ENCODE data around the gene REEP1. TPM values are rescaled to one million over a fixed set of nuclear protein-coding genes. Genes with fewer than 3 reads are reported as not detected.

REEP1 gene
- total RNA-seq, 1 experiment from 2014 or later, result 2.1 TPM

DNA sequence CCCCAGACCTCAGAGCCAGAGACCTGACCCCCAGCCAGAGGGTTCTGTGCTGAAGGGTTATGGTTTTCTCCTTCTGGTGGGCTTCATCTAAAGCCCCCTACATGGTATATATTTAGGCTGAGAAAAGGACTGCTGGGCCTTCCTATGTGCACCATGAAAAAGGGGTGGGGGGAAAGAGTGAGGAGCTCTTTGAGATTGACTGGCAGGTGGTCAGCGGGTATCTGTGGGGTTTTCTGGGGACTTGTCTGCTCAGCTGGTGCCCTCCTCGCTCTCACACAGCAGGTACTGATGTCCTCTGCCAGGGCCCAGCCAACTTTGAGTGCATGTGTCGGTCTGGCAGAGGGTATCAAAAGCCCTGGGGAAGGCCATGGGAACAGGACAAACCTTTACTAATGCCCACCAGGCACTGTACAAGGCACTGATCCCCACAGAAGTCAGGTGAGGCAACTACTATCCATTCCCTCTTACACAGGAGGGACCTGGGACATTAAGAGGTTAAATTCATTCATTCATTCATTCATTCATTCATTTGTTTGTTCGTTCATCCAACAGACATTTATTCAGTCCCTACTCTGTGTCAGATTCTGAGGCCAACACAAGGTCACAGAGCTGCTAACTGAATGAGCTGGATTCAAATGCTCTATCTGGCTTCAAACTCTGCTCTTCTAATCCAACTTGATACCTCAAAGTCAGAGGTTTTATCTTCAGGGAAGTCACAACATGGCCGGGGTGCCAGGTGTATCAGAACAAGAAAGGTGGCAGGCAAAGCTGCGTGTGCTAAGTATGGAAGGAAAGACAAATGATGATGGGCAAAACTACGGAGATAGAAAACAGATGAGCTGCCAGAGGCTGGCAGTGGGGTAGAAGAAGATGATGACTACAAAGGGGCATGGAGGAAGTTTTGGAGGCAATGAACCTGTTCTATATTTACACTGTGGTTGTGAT, 44.6 kb downstream of the REEP1 start:
- H3K36me3 ChIP-seq, result no peaks in the 10 kb centered on the region
- DNase-seq, result no peak
- H3K9me3 ChIP-seq (replicated peaks), result no peaks in the 10 kb centered on the region
- no peaks in the 10 kb centered on the region; the same call in 1 of the 2 replicates for H3K27me3 ChIP-seq
- H3K4me1 ChIP-seq, result no peaks in the 10 kb centered on the region
- no peak overlapping the region for H3K4me3 ChIP-seq
- no peak overlapping the region for H3K27ac ChIP-seq

DNA sequence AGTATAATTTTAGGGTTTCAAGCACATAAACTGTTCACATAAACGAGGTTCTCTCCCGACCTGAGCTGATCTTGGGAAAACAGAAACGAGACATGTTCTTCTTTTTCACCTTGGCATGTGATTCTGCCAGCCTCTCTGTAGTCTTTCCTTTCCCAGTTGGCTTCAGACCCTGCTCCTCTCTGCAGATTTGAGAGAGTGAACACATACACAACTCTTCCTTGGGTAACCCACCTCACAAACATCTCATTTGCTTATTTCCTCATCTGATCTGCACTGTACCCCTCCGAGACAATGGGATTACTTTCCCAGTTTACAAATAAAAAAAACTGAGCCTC, 46.1 kb downstream of the REEP1 start:
- Histone ChIP-seq H3K27me3 (0 out of 2 replicates have a peak, but pooled peaks cover 2% of the 10 kb centered on the region), H3K4me3 (no peak overlapping the region), H3K27ac (no peak overlapping the region), H3K36me3 (no peaks in the 10 kb centered on the region), H3K9me3 (replicated peaks) (no peaks in the 10 kb centered on the region), H3K4me1 (no peaks in the 10 kb centered on the region)
- no peak for DNase-seq

DNA sequence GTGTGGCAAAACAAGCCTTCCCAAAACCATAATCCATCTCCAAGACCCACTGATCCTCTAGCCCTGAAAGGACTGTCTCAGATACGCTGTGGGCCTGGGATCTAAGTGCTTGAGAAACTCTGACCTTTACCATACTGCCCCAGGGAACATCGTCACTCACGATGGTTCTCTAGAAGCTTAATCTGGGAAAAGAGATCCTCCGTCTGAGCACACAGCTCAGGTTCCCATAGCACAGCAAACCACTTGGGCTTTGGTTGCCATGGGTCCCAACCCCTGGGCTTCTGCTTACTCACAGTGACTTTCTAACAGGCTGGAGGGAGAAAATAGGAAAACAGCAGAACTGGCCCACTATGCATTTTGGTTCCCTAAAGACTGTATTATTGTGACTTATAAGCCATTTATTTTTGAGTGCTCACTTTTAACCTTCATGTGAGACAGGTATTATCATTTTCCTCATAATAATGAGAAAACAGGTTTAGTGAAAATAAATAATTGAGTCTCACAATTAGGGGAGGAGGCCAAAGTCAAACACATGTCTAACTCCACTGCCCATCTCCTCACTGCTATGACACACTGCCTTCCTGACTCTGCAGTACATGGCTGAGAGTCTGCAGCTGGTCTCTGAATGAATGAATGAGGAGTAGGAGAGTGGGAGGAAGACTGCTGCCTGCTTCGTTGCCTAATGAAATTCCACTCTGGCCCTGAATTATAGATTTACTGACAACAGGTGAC, 46.7 kb downstream of the REEP1 start:
- Histone ChIP-seq H3K9me3 (replicated peaks) (no peaks in the 10 kb centered on the region), H3K27ac (no peak overlapping the region), H3K36me3 (no peaks in the 10 kb centered on the region), H3K4me1 (no peaks in the 10 kb centered on the region), H3K27me3 (0 out of 2 replicates have a peak, but pooled peaks cover 2% of the 10 kb centered on the region), H3K4me3 (no peak overlapping the region)
- peak in 1 of 2 experiments; percentile 27 for DNase-seq

DNA sequence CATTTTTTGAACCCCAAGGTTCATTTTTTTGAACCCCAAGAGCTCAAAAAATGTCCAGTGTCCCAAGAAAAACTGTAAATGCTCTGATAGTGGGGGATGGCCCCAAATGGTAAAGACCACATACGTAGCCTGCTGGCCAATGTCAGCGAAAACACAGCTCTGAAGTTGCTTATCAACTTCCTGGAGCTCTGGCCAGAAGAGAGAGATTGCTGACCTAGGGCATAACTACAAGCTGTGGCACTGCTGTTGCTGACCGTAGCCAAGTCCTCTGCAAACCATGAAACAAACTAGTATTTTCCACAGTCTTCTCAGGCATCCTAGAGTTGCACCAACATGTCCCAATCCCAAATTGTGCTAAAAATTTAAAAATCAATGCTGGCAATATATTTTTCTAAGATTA, 50.9 kb downstream of the REEP1 start:
- Histone ChIP-seq H3K4me3 (no peak overlapping the region), H3K36me3 (no peaks in the 10 kb centered on the region), H3K4me1 (peaks cover 10% of the 10 kb centered on the region), H3K27ac (no peak overlapping the region), H3K9me3 (replicated peaks) (no peaks in the 10 kb centered on the region), H3K27me3 (0 out of 2 replicates have a peak, but pooled peaks cover 2% of the 10 kb centered on the region)
- no peak for DNase-seq

- Histone ChIP-seq H3K27ac (no peak overlapping the region), H3K9me3 (replicated peaks) (no peaks in the 10 kb centered on the region), H3K27me3 (0 out of 2 replicates have a peak, but pooled peaks cover 2% of the 10 kb centered on the region), H3K4me1 (peaks cover 11% of the 10 kb centered on the region), H3K36me3 (no peaks in the 10 kb centered on the region), H3K4me3 (no peak overlapping the region)
- DNase-seq, result no peak
These were observed 51.4 kb downstream of the REEP1 start for GRCh38 chr2:86285981-86286380.

DNA sequence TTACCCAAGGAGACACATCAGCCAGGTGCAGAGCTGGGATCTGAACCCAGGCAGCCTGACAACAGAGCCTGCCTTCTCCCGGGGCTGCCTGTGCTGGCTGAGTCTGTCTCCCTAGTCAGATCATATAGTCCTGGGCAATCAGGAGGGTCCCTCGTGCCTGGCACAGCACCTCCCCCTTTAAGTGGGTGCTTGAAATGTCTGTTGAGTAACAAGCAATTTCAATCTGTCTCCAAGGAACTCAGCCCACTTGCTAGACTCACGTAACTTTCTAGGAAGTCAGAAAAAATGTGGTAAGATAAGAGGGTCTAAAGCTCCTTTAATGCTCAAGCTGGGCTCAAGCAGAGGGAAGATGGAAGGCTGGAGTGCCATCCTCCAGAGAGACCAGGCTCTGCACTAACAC, 51.9 kb downstream of the REEP1 start:
- Histone ChIP-seq H3K9me3 (replicated peaks) (no peaks in the 10 kb centered on the region), H3K4me1 (peaks cover 15% of the 10 kb centered on the region), H3K36me3 (no peaks in the 10 kb centered on the region), H3K27me3 (0 out of 2 replicates have a peak, but pooled peaks cover 2% of the 10 kb centered on the region), H3K27ac (no peak overlapping the region), H3K4me3 (no peak overlapping the region)
- DNase-seq, result no peak

GRCh38 chr2:86284987-86285386, 52.4 kb downstream of the REEP1 start:
- DNase-seq, result peak in 1 of 2 experiments; percentile 60
- Histone ChIP-seq H3K27ac (no peak overlapping the region), H3K27me3 (0 out of 2 replicates have a peak, but pooled peaks cover 2% of the 10 kb centered on the region), H3K4me1 (peaks cover 21% of the 10 kb centered on the region), H3K36me3 (no peaks in the 10 kb centered on the region), H3K4me3 (no peak overlapping the region), H3K9me3 (replicated peaks) (no peaks in the 10 kb centered on the region)

- H3K27me3 ChIP-seq, result 0 out of 2 replicates have a peak, but pooled peaks cover 2% of the 10 kb centered on the region
- peaks cover 24% of the 10 kb centered on the region for H3K4me1 ChIP-seq
- H3K27ac ChIP-seq, result no peak overlapping the region
- H3K4me3 ChIP-seq, result no peak overlapping the region
- no peaks in the 10 kb centered on the region for H3K9me3 ChIP-seq (replicated peaks)
- no peak for DNase-seq
- no peaks in the 10 kb centered on the region for H3K36me3 ChIP-seq
These were observed 53.0 kb downstream of the REEP1 start for GRCh38 chr2:86284401-86284841.

GRCh38 chr2:86283411-86284030, 53.9 kb downstream of the REEP1 start:
- Histone ChIP-seq H3K27me3 (0 out of 2 replicates have a peak, but pooled peaks cover 2% of the 10 kb centered on the region), H3K4me3 (no peak overlapping the region), H3K9me3 (replicated peaks) (no peaks in the 10 kb centered on the region), H3K27ac (no peak overlapping the region), H3K36me3 (no peaks in the 10 kb centered on the region), H3K4me1 (peaks cover 24% of the 10 kb centered on the region)
- DNase-seq, result no peak

DNA sequence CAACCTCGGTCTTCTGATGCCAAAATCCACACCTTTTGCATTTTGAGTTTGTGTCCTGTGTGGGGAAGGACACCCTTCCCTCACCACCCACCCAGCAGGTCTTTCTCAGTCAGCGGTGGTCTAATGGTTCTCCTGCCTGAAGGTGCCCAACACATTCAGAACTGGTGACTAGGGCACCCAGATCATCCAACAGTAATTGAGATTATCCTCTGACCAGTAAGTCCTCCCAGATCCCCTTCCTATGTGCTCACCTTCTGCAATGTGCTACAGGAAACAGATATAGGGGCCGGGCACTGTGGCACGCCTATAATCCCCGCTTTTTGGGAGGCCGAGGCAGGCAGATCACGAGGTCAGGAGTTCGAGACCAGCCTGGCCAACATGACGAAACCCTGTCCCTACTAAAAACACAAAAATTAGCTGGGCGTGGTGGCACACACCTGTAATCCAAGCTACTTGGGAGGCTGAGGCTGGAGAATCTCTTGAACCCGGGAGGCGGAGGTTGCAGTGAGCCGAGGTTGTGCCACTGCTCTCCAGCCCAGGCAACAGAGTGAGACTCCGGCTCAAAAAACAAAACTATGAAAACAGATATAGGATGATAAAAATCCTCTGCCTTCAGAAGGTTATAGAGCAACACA, 56.2 kb downstream of the REEP1 start:
- H3K36me3 ChIP-seq, result no peaks in the 10 kb centered on the region
- H3K27ac ChIP-seq, result no peak overlapping the region
- no peaks in the 10 kb centered on the region for H3K27me3 ChIP-seq
- peaks cover 24% of the 10 kb centered on the region for H3K4me1 ChIP-seq
- DNase-seq, result no peak
- no peaks in the 10 kb centered on the region for H3K9me3 ChIP-seq (replicated peaks)
- H3K4me3 ChIP-seq, result no peak overlapping the region

DNA sequence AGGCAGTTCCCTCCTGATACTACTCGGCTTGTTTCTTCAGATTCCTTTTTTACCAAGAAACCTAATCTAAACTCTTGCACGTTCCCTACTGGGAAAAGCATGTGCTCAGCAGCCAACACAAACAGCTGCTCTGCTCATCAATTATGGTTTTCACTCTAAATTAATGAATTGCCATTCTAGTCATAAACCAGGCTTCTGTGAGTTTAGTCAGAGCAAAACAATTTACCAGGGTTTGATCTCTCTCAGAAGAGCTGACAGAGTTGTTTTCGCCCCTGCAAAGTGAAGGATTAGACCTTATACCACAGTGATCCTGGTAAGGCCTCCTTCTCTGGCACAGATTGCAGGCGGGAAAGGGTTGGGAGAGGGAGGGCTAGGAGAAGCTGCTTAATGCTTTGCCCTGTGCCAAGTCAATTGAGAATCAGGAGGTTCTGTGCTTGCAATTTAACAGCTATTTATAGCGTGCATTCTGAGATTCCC, 57.2 kb downstream of the REEP1 start:
- Histone ChIP-seq H3K4me3 (no peak overlapping the region), H3K27me3 (no peaks in the 10 kb centered on the region), H3K9me3 (replicated peaks) (no peaks in the 10 kb centered on the region), H3K27ac (no peak overlapping the region), H3K36me3 (no peaks in the 10 kb centered on the region), H3K4me1 (peaks cover 24% of the 10 kb centered on the region)
- DNase-seq, result peak; percentile 57 to 71

DNA sequence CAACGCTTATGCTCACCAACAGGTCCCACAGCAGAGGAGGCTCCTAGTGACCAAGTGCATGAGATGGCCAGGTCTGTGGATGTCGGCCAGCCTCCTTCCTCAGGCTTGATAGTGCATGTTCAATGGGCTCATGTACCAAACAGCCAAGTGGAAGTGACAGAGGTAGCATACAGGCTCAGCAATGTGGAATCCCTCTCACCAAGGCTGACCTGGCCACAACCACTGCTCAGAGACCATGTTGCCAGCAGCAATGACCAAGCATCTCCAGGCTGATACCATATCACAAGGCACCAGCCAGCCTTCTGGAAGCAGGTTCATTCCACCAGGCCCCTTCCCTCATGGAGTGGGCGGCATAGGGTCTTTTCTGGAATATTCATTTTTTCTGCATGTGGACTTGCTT, 61.5 kb downstream of the REEP1 start:
- H3K27ac ChIP-seq, result no peak overlapping the region
- peaks cover 7% of the 10 kb centered on the region for H3K9me3 ChIP-seq (replicated peaks)
- H3K4me3 ChIP-seq, result no peak overlapping the region
- H3K27me3 ChIP-seq, result no peaks in the 10 kb centered on the region
- DNase-seq, result no peak
- no peaks in the 10 kb centered on the region for H3K36me3 ChIP-seq
- peaks cover 28% of the 10 kb centered on the region for H3K4me1 ChIP-seq

- Histone ChIP-seq H3K27me3 (no peaks in the 10 kb centered on the region), H3K4me3 (no peak overlapping the region), H3K9me3 (replicated peaks) (peaks cover 13% of the 10 kb centered on the region), H3K36me3 (no peaks in the 10 kb centered on the region), H3K4me1 (peaks cover 23% of the 10 kb centered on the region), H3K27ac (no peak overlapping the region)
- DNase-seq, result no peak
These were observed 62.0 kb downstream of the REEP1 start for GRCh38 chr2:86275384-86275799.

DNA sequence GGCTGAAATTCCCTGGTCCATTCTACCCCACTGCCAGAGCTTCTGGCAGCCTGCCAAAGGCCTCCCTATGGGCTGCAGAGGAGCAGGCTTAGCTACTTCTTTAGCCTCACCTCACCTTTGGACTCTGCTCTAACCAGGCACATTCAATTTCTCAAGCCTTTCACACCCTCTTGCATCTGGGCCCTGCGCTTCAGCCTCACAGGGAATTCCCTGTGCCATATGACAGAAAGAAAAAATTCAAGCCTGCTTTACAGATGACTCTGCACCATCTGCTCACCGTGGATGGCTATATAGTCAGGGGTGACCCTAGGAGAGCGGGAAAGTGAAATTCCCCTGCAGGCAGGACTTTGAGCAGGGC, 62.5 kb downstream of the REEP1 start:
- peak; percentile 82 to 85 for DNase-seq
- H3K27ac ChIP-seq, result peak overlapping the region; percentile 11; the same call in 1 of the 2 replicates
- H3K4me3 ChIP-seq, result no peak overlapping the region
- no peaks in the 10 kb centered on the region for H3K27me3 ChIP-seq
- no peaks in the 10 kb centered on the region for H3K36me3 ChIP-seq
- peaks cover 18% of the 10 kb centered on the region for H3K4me1 ChIP-seq
- H3K9me3 ChIP-seq (replicated peaks), result peaks cover 16% of the 10 kb centered on the region

Measured in SJCRH30 (cell line).